ENCODE data around the gene LILRB1.
"Not testable (repeated sequence)": the region's sequence is repeated elsewhere in the genome, so short reads cannot be mapped to it uniquely, and the experiment has no call there.

Gene LILRB1

DNA sequence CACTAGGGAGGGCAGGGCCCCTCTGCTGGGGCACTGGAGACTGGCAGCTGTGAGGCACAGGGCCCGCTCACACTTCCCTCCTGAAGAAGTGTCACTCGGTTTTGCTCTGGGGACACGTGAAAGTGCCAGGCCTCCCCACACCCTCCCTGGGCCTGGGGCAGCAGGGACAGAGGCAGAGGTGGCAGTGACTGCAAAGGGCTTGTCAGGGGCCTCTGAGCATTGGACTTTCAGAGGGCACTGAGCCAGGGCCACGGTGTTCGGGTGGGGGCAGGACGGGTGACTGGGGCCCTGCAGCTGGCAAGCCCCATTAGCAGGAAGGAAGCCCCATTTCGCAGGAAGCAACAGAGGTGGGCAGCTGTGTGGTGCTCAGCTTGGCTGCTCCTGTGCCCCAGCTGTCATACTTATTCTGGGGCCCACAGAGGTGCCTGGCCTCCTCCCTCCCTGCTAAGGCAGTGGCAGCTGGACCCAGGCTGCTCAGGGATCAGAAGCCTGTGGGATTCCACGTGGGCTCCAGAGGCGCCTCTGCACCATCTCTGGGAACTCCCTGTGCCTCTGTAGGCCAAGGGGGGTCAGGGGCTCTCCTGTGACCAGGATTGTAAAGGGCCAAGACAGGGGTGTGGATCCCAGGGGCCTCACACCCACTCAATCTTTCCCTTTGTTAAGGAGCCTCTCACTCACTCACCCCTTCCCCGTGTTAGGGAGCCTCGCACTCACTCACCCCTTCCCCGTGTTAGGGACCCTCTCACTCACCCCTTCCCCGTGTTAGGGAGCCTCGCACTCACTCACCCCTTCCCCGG is 5.2 kb upstream of the LILRB1 start:
- DNase-seq: not testable (repeated sequence)

DNA sequence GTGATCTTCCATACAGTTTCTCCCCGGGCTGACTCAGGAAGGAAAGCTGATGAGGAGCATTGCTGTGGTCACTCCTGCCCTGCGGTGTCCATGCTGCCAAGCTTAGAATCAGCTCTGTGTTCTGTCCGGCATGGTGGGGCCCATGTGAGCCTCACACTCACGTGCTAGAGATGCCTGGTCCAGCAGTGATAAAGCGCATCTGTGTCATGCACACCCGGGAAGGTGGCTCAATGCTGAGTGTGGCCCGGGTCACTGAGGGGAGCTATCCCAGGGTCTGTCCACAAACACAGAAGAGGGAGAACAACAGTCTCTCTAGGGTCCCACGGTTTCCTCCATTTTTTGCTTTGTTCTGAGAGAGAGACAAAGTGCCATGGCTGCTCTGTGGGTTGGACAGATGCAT is 3.5 kb upstream of the LILRB1 start:
- DNase-seq: no peak

DNA sequence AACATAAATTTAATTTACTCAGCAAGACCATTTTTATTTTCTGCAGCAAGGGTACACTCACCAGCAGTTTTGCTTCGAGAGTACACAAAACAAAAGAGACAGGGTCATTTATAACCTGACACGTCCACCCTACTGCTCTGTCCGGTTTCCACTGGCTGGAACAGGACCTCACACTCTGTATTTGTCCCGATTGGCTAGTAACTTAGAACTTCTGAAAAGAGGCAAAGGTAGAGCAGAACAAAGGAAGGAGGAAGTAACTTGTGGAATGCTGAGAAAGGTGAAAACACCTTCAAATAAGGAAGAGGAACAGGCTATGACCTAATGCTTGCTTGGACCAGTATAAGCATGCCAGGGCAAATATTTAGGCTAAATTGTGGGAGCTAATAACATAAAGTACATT is 2.4 kb upstream of the LILRB1 start:
- DNase-seq: not testable (repeated sequence)

DNA sequence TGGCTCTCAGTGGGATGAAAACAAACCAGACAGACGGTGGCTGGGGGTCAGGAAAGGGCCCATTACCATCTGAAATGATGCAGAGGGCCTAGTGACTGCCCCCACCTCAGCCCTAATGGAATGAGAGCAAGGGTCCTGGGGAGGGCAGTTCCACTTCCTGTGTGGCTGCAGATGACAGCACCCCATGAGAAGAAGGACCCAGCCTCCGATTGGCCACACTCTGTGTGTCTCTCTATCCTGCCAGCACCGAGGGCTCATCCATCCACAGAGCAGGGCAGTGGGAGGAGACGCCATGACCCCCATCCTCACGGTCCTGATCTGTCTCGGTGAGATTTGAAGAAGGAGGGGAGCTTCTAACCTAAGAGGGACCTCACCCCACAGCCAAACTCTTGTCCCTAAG is 498 bp downstream of the LILRB1 start:
- DNase-seq: peak in 1 of 14 donors; percentile 49

DNA sequence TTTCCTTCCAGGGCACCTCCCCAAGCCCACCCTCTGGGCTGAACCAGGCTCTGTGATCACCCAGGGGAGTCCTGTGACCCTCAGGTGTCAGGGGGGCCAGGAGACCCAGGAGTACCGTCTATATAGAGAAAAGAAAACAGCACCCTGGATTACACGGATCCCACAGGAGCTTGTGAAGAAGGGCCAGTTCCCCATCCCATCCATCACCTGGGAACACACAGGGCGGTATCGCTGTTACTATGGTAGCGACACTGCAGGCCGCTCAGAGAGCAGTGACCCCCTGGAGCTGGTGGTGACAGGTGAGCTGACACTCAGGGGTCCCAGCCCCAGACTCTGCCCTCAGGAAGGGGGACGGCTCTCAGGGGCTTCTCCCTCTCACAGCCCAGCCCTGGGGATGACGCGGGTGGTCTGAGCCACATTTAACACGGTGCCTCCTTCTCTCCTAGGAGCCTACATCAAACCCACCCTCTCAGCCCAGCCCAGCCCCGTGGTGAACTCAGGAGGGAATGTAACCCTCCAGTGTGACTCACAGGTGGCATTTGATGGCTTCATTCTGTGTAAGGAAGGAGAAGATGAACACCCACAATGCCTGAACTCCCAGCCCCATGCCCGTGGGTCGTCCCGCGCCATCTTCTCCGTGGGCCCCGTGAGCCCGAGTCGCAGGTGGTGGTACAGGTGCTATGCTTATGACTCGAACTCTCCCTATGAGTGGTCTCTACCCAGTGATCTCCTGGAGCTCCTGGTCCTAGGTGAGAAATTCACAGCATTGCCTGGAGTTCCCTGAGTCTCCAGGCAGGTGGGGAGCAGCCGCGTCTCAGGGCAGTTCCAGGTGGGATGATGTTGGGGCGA is 1.4 kb downstream of the LILRB1 start:
- DNase-seq: not testable (repeated sequence)

DNA sequence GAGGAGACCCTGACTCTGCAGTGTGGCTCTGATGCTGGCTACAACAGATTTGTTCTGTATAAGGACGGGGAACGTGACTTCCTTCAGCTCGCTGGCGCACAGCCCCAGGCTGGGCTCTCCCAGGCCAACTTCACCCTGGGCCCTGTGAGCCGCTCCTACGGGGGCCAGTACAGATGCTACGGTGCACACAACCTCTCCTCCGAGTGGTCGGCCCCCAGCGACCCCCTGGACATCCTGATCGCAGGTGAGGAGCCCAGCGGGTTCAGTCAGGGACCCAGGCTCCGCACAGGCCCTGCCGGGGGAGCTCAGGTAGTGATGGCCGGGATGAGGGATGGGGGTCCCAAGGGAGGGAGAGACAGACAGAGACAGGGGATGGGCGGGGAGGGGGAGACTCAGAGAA is 2.2 kb downstream of the LILRB1 start:
- DNase-seq: not testable (repeated sequence)

DNA sequence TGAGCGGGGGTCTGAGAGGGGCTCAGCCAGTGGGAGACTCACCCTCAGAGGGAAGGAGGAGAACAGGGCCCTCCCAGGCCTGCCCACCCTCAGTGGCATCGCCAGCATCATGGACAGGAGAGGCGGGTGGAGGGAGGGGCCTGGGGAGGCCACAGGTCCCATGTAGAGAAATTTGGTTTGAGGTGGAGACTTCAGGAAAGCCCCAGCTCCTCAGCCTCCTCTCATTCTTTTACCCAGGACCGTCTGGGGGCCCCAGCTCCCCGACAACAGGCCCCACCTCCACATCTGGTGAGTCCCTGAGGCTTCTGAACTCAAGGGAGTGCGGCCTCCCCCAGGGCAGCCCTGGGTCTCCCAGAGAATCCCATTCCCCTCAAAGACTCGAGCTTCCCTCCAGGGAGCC is 3.1 kb downstream of the LILRB1 start:
- DNase-seq: no peak

DNA sequence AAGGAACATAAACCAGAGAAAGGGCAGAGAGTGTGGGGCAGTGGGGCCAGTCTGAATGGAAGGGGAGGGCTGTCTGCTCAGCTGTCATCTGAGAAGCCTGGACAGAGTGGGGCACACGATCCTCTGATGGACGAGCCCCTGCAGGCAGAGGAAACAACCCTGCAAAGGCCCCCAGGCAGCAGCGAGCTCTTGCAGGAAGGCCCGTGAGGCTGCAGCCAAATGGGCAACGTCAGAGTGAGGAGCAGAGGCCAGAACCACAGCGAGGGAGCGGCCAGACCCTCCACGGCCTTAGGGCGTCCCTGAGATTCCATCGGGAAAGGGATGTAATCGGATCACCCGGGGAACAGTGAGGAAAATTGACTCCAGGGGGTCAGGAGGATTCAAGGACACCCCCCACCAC is 5.8 kb downstream of the LILRB1 start:
- not testable (repeated sequence) for DNase-seq

DNA sequence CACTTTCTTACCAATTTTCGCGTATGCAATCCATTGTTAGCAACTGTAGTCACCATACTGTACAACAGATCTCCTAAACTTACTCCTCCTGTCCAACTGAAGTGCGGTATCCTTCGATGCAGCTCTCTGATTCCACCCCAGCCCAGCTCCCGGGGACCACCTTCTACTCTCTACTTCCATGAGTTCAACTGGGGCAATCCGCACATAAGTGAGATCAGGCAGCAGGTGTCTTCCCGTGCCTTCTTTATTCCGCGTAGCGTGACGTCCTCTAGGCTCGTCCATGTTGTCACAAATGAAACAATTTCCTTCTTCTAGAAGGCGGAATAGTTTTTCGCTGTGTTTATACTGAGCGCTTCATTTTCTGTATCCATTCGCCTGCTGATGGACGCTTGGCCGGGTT is 8.4 kb downstream of the LILRB1 start:
- no peak for DNase-seq

DNA sequence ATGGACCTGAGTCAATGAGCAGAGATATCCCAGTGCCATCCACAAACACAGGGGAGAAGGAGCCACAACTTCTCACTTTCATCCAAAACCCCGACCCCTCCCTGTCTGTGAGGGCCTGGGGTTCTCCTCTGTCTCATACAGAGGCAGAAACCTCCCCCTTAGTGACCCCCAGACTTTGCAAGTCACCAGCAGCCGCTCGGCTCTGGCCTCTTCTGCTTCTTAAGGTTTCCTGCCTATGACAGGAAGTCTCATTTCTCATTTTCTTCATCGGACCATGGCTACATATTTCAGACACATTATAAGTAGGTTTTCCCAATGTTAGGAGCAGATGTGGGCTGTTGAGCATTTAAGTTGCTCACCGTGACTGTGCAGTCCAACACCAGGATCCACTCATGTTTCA is 12.7 kb downstream of the LILRB1 start:
- DNase-seq: not testable (repeated sequence)

DNA sequence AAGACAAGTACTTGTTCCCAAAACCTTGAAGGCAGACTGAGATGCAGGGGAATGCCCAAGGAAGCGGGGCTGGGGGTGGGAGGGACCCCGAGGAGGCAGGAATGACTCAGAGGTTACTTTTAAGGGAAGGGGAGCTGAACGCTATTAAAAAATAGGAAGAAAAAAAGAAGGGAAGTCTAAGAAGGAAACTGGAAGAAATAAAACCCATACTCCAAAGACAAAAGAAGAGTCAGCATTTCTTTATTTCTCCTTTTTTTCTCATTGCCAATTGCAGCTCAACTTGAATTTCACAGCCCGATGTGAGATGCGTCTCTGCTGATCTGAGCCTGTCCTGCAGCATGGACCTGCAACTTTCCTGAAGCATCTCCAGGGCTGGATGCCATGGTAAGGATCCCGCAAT is 13.3 kb downstream of the LILRB1 start:
- not testable (repeated sequence) for DNase-seq

DNA sequence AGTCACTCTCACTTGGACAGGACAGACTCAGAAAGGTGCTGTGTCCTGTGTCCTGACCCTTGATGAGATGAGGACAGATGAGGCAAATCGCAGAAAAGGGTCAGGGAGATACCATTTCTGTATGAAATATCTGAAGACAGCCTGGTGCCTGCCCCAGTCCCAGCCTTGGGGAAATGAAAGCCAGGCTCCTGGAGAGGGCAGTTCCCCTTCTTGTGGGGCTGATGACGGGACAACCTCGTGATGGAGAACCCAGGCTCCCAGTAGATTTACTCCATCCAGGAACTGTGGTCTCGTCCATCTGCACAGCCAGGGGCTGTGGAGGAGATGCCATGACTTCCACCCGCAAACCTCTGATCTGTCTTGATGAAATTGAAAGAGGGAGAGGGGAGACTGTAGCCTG is 13.8 kb downstream of the LILRB1 start:
- peak in 6 of 14 donors; percentile 4 to 32 (median 14) for DNase-seq

DNA sequence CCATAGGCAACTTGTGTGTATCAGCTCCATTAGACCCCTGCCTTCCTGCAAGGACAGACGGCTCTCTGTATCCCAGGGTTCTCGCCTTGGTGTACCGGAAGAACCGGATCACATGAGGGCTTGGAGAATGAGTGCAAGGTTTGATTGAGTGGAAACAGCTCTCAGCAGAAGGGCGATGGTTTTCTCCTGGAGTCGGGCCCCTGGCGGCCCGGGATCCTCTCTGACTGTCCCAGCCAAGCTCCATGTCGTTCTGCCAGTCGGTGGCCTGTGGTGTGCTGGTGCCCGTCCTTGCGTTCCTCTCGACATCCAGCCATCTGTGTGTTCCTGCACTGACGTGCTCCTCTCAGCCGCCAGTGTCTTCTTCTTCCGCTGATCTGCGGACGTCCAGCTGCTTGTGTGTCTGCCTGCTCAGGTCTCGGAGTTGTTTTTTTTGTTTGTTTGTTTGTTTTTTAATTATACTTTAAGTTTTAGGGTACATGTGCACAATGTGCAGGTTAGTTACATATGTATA is 16.1 kb downstream of the LILRB1 start:
- no peak for DNase-seq

DNA sequence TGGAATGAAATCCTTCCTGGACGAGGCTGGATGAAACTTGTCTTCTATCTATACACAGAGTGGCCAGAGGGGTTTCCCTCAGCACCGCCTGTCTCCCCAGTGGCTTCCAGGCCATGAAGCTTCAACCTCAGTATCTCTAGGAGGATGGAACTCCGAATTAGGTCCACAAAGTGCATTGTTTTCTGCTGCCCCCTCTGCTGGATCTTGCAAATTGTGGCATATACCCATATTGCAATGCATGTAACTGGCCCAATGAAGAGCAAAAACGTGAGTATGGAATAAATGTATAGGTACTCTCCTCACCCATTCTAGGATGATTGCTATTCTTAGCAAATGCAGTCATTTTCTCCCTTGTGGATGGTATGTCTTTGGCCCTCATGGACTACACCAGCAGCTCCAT is 17.8 kb downstream of the LILRB1 start:
- DNase-seq: no peak

DNA sequence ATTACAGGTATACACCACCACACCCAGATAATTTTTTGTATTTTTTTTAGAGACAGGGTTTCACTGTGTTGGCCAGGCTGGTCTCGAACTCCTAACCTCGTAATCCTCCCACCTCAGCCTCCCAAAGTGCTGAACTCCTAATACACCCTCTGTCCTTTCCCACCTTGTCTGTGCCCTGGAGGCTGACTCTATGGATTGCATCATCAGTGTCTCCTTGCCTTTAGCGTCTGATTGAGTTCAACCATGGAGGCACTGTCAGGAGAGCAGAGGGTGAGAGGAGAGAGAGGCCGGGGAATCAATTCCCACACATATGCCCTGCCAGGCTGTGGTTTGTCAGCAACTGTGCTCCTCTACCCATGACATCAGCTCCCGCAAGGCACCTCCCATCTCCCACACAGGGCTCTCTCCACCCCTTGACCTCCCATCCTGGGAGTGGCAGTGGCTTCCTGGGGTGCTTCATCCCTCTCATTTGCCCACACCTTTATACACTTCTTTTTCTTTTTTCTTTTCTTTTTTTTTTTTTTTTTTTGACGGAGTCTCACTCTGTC is 19.9 kb downstream of the LILRB1 start:
- no peak for DNase-seq

DNA sequence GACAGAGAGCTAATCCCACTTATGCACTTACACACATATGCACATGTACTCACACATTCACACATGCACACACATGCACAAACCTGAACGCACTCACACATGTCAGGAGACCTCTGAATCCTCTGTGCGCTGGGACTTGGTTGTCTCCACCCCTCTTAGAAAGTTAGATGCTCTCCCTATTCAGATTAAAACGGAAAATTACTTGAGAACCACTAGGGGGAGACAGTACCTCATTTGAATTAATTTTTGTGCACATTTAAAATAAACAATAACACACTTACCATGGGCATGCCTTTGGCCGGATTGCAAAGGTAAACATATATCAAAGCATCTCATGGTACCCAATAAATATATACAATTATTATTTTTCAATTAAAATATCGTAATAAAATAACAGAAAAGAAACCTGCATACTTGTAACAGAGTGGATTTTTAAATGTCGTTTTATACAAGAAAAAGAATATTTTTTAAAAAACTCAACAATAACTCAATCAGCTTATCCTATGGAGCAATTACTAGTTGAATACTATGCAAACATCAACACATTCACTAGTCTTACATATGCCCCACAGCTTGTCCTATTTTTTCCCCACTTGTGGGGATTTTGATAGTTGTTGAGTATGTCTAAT is 23.0 kb downstream of the LILRB1 start:
- DNase-seq: no peak

DNA sequence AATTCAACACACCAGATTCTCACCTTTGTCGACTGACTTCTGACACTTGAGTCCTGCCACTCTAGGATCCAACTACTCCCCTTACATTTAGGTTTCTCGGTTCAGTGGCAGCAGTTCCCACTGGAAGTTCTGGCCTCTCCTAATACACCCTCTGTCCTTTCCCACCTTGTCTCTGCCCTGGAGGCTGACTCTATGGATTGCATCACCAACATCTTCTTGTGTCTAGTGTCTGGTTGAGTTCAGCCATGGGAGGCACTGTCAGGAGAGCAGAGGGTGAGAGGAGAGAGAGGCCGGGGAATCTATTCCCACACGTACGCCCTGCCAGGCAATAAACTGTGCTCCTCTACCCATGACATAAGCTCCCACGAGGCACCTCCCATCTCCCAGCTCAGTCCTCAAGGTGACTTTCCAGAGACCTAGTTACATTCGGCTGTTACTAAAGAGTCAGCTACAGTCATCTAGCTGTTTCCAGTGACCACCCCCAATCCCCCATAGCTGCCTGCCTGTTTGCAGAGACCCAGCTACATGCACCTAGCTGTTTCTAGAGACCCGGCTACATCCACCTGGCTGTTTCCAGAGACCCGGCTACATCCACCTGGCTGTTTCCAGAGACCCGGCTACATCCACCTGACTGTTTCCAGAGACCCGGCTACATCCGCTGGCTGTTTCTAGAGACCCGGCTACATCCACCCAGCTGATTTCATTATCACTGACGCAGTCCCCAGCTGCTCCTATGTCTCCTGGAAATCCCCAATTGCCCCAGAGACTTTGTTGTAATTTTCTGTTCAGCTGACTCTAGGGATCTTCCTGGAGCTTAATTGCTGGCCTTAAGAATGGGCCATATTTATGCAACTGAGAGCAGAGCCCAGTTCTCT is 24.4 kb downstream of the LILRB1 start:
- no peak for DNase-seq

DNA sequence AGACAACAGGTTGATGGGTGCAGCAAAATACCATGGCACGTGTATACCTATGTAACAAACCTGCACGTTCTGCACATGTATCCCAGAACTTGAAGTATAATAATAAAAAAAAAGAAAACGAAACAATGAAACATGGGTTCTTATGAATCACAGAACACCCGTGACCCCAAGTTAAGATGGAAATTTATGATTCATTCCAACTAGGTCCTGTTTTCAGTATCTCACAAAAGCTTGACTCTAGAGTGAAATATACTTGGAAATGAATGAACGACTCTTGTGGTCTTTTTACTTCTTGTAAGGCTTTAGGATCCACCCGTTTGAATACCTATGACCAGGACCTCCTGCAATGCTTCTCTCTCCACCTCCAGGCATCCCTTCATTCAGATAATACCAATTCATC is 29.0 kb downstream of the LILRB1 start:
- DNase-seq: no peak

DNA sequence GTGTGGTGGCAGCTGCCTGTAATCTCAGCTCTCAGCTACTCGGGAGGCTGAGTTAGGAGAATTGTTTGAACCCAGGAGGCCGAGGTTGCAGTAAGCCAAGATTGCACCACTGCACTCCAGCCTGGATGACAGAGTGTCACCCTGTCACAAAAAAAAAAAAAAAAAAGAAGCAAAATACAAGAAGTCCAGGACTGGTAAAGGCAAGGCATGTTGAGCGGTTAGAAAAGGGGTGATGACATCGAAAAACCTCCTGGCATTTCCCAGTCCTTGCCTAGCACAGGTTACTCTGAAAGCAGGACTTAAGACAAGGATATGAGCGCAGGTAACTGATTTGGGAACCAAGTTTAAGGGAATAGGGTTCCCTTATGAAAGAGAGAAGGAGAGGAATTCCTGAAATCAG is 30.0 kb downstream of the LILRB1 start:
- DNase-seq: no peak

DNA sequence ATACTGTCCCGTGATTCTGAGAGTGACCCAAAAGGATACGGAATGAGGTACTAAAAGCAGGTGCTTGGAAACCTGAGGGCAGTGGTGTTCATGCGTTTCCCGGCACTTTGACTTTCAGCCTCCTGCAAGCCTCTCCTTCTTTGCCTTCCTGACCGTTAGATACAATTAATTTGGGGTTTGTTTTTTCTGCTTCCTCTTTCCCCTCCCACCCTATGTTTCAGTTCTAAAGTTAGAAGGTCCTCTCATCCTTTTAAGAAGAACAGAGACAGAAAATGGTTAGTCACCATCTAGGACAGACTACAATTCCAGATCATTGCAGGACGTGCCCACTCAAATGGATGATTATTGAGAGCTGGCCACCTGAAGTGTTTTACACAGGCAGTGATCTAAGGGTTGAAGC is 30.7 kb downstream of the LILRB1 start:
- DNase-seq: no peak

DNA sequence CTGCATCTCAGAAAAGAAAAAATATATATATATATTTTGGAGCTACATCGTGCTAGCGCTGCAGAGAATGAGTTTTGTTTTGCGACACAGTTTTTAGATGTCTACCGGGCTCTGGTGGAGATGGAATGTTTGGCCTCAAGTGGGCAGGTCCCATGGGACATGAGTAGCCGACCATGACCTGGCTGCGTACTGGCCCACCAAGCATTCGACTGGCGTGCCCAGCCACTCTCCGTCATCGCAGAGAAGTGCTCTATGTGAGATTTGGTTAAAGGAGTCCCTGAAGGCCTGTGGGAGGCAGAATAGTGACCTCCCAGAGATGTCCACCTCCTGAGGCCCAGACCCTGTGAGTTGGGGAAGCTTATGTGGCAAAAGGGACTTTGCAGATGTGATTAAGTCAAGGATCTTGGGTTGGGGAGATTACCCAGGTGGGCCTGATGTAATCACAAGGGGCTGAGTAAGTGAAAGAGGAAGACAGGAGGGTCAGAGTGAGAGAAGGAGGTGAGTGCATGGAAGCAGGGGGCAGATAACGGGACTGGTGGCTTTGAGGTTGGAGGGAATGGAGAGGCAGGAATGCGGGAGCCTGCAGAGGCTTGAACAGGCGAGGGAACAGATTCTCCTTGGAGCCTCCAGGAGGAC is 31.7 kb downstream of the LILRB1 start:
- no peak for DNase-seq

All from C1 segment of cervical spinal cord (tissue), 14 donors.